K562 (cell line): ENCODE measurements around the gene CALM1. TPM values are rescaled to one million over a fixed set of nuclear protein-coding genes. Genes with fewer than 3 reads are reported as not detected.

Experiments used
- ATAC-seq: fragments of 200-7000 bp; cut with Tn5 transposase; 3 replicates; pipeline ENCODE4 v1.9.1; 2020; ENCODE audit warnings: moderate library complexity
- BruUV-seq: library from RNA; stranded (reverse); fragments of 400-500 nt; replicated peaks from 2 replicates; lab custom pipeline; 2021; lab: Mats Ljungman, UMichigan
- CTCF ChIA-PET: fragments of 300-600 bp; formaldehyde crosslinking; extraction: SDS; loops from one replicate; lab custom pipeline; 2021; ENCODE audit warnings: low intra/inter-chr PET ratio; lab: Yijun Ruan, JAX
- POLR2A ChIA-PET: fragments of 300-600, 350-650 bp; sonication (Branson Sonifier 250); formaldehyde crosslinking; extraction: SDS; loops from one replicate; lab custom pipeline; 2021; ENCODE audit warnings: antibody characterized with exemption, inconsistent platforms; lab: Yijun Ruan, JAX
- DNase-seq, 4 experiments: peaks; one replicate each; pipeline versions ENCODE4 v3.0.0 to v3.0.0-alpha.2; 2011 to 2018; ENCODE audit warnings: low spot score in 3 of 4, mixed read lengths in 3 of 4; ENCODE audit errors: extremely low read depth in 1 of 4
- FAIRE-seq: peaks from 2 replicates; lab custom pipeline; 2011; peaks lifted over from hg19 to GRCh38; lab: Jason Lieb, UNC
- H2AFZ ChIP-seq: 2 replicates; pipeline ENCODE4 v1.6.0; 2011; ENCODE audit warnings: low read depth, low read length, control low read depth, inconsistent platforms
- H3K27ac ChIP-seq: fragments of 200-600 bp; 3 replicates; pipeline ENCODE4 v1.8.0; 2011; ENCODE audit warnings: low read depth, mild to moderate bottlenecking, control low read depth, inconsistent platforms, low read length, moderate library complexity, mixed read lengths; ENCODE audit errors: extremely low read depth
- H3K27me3 ChIP-seq, 2 experiments: fragments of 300-600 bp in 1 of 2; 2 replicates in 1 of 2; 3 replicates in 1 of 2; pipeline versions ENCODE4 v1.6.0 to v1.8.0; 2011; ENCODE audit warnings: inconsistent platforms in 2 of 2, low read length in 2 of 2, mild to moderate bottlenecking in 1 of 2, mixed read lengths in 1 of 2, moderate library complexity in 1 of 2; ENCODE audit not compliant: control insufficient read depth in 2 of 2, insufficient read depth in 2 of 2
- H3K36me3 ChIP-seq: fragments of 300-600 bp; 3 replicates; pipeline ENCODE4 v1.8.0; 2011; ENCODE audit warnings: mild to moderate bottlenecking, low read length, inconsistent platforms; ENCODE audit not compliant: control insufficient read depth, insufficient read depth
- H3K4me1 ChIP-seq, 2 experiments: fragments of 200-600 bp in 1 of 2; replicated peaks in 1 of 2; 2 replicates in 1 of 2; 3 replicates in 1 of 2; pipeline versions ENCODE4 v1.5.1 to v1.8.0; 2011; ENCODE audit warnings: inconsistent platforms in 2 of 2, low read length in 2 of 2, mild to moderate bottlenecking in 1 of 2, mixed read lengths in 1 of 2, moderate library complexity in 1 of 2; ENCODE audit not compliant: control insufficient read depth in 2 of 2, insufficient read depth in 2 of 2
- H3K4me2 ChIP-seq: 2 replicates; pipeline ENCODE4 v1.6.1; 2011; ENCODE audit warnings: low read length, control low read depth, inconsistent platforms, mixed read lengths; ENCODE audit not compliant: insufficient read depth
- H3K4me3 ChIP-seq: fragments of 200-600 bp; sonication (generic), shearing (Covaris generic); 2 replicates; pipeline ENCODE4 v1.5.1; 2016; ENCODE audit warnings: control low read depth, inconsistent platforms
- H3K79me2 ChIP-seq: fragments of 200-600 bp; 3 replicates; pipeline ENCODE4 v1.8.0; 2011; ENCODE audit warnings: low read length, inconsistent platforms; ENCODE audit not compliant: control insufficient read depth, insufficient read depth
- H3K9ac ChIP-seq, 2 experiments: 2 replicates each; pipeline versions ENCODE4 v1.6.0 to v1.6.1; 2011; ENCODE audit warnings: low read depth in 2 of 2, low read length in 2 of 2, control low read depth in 1 of 2, inconsistent platforms in 1 of 2, mild to moderate bottlenecking in 1 of 2, mixed read lengths in 1 of 2; ENCODE audit not compliant: insufficient read depth in 1 of 2
- H3K9me1 ChIP-seq: one replicate; pipeline ENCODE4 v1.6.0; 2011; ENCODE audit warnings: inconsistent platforms, mild to moderate bottlenecking, low read length, moderate library complexity; ENCODE audit not compliant: control insufficient read depth, insufficient read depth
- H3K9me3 ChIP-seq: replicated peaks from 2 replicates; pipeline ENCODE4 v1.5.1; 2011; ENCODE audit warnings: low read depth, low read length, inconsistent platforms; ENCODE audit not compliant: control insufficient read depth, insufficient read depth
- H4K20me1 ChIP-seq: replicated peaks from 2 replicates; pipeline ENCODE4 v1.6.1; 2011; ENCODE audit warnings: low read length, inconsistent platforms, mixed read lengths; ENCODE audit not compliant: control insufficient read depth, insufficient read depth
- BHLHE40 ChIP-seq: IDR thresholded peaks from 2 replicates; pipeline ENCODE4 v1.6.1; 2011; ENCODE audit warnings: low read length, improper control_type of control experiment
- CBX1 ChIP-seq: sonication (generic); IDR thresholded peaks from 2 replicates; pipeline ENCODE4 v1.6.1; 2016; ENCODE audit warnings: antibody characterized with exemption, low read depth, mild to moderate bottlenecking
- CREM ChIP-seq: IDR thresholded peaks from 2 replicates; pipeline ENCODE4 v1.6.1; 2014; ENCODE audit warnings: antibody characterized with exemption, low read depth
- JUND ChIP-seq, 2 experiments: IDR thresholded peaks; 2 replicates in 1 of 2; 3 replicates in 1 of 2; pipeline ENCODE4 v1.6.1; 2011; ENCODE audit warnings: borderline replicate concordance in 2 of 2, low read depth in 2 of 2, low read length in 2 of 2, improper control_type of control experiment in 1 of 2, missing biosample characterization in 1 of 2, missing genetic modification characterization in 1 of 2, missing genetic modification reagents in 1 of 2
- MEIS2 ChIP-seq: fragments of 450-650 bp; IDR thresholded peaks from 2 replicates; pipeline ENCODE4 v1.6.1; 2014; ENCODE audit warnings: mild to moderate bottlenecking; ENCODE audit not compliant: partially characterized antibody
- MTA3 ChIP-seq: fragments of 450-650 bp; formaldehyde crosslinking; IDR thresholded peaks from 2 replicates; pipeline ENCODE4 v1.6.1; 2017; ENCODE audit warnings: mild to moderate bottlenecking, borderline replicate concordance
- PKNOX1 ChIP-seq: fragments of 450-650 bp; IDR thresholded peaks from 2 replicates; pipeline ENCODE4 v1.6.1; 2016
- RBFOX2 ChIP-seq: fragments of 200-400 bp; formaldehyde crosslinking; IDR thresholded peaks from 2 replicates; pipeline ENCODE4 v1.6.1; 2017; ENCODE audit warnings: low read depth, mild to moderate bottlenecking, low read length, moderate library complexity
- SP1 ChIP-seq: sonication (generic); formaldehyde crosslinking; IDR thresholded peaks from 2 replicates; pipeline ENCODE4 v1.8.1; 2022; ENCODE audit warnings: mild to moderate bottlenecking, missing genetic modification reagents
- ZNF507 ChIP-seq: conservative IDR thresholded peaks from 2 replicates; pipeline ENCODE4 v1.6.1; 2017; ENCODE audit warnings: missing genetic modification characterization, missing compliant biosample characterization
- ZNF740 ChIP-seq, 3 experiments: fragments of 200-800 bp in 1 of 3; sonication (Bioruptor generic) in 1 of 3; sonication (generic) in 1 of 3; formaldehyde crosslinking in 1 of 3; IDR thresholded peaks; 2 replicates each; pipeline versions ENCODE4 v1.6.1 to v1.8.0; 2016 to 2022; ENCODE audit warnings: mild to moderate bottlenecking in 2 of 3, missing compliant biosample characterization in 2 of 3, missing genetic modification characterization in 2 of 3, missing genetic modification reagents in 1 of 3
- WGBS: fragments of 100-300 bp; shearing (Covaris generic); methylation state at CpG from one replicate; pipeline ENCODE4 v1.1.6; 2016; ENCODE audit warnings: low coverage, mixed read lengths; ENCODE audit not compliant: insufficient coverage; ENCODE audit errors: missing lambda C conversion rate; 5-methylcytosine and 5-hydroxymethylcytosine counted together
- in situ Hi-C: fragments of 300-500 bp; cut with MboI; formaldehyde crosslinking; loops from 4 replicates; pipeline ENCODE4 v1.15.0; 2018; ENCODE audit warnings: inconsistent platforms, mixed read lengths
- intact Hi-C: fragments of 100-400 bp; cut with micrococcal nuclease; formaldehyde crosslinking; loops from 2 replicates; pipeline ENCODE4 v1.14.2; 2022
- polyA plus RNA-seq, 8 experiments: library from polyadenylated mRNA; depleted of rRNA in 4 of 8; stranded (reverse) in 5 of 8; unstranded in 3 of 8; fragments of >200 nt; fragmentation: Nextera tagmentation in 2 of 8; fragmentation: Illumina TruSeq in 1 of 8; extraction: Ambion mirVana in 2 of 8; extraction: Trizol in 1 of 8; gene quantifications; 2 replicates each; pipeline versions ENCODE4 v1.2.1 to v1.2.3, GENCODE V29; 2011 to 2014; ENCODE audit warnings: inconsistent platforms in 1 of 8, missing spikeins in 1 of 8
- total RNA-seq, 7 experiments: library from RNA; depleted of rRNA in 6 of 7; stranded (reverse); fragments of >200 nt in 6 of 7; fragmentation: Illumina TruSeq in 2 of 7; extraction: Trizol in 2 of 7; gene quantifications; 2 replicates each; pipeline versions ENCODE4 v1.2.1 to v1.2.3, GENCODE V29; 2011 to 2021; ENCODE audit warnings: low replicate concordance in 1 of 7
- TF ChIP-seq, protein P1 (sequence below), 2 experiments: IDR thresholded peaks; 2 replicates each; pipeline ENCODE4 v1.6.1; 2011; ENCODE audit warnings: borderline replicate concordance in 1 of 2, control low read depth in 1 of 2, low read depth in 1 of 2, low read length in 1 of 2, mild to moderate bottlenecking in 1 of 2, mixed read lengths in 1 of 2, moderate library complexity in 1 of 2; ENCODE audit not compliant: insufficient read depth in 1 of 2, insufficient read length in 1 of 2, poor library complexity in 1 of 2, severe bottlenecking in 1 of 2; ENCODE audit errors: extremely low read depth in 1 of 2
- TF ChIP-seq, protein P2 (sequence below): sonication (generic); formaldehyde crosslinking; IDR thresholded peaks from 2 replicates; pipeline ENCODE4 v1.9.0; 2022; ENCODE audit warnings: mild to moderate bottlenecking, missing genetic modification reagents

Gene CALM1
- total and polyA plus RNA-seq, 9 of the 15 experiments (the other 6 are each of a cell fraction or from before 2014, with no cell fraction given): 48.0 to 269 (median 158) TPM

GRCh38 chr14:90398315-90398839, 1.5 kb downstream of the CALM1 start:
- Histone ChIP-seq H3K27ac (peak overlapping the region; percentile 60; the same call in 2 of the 3 replicates), H3K36me3 (peaks cover 36% of the 10 kb centered on the region), H3K4me1 (peaks cover 6 to 14% of the 10 kb centered on the region in 2 experiments; a peak in 4 of 5 replicates), H3K9ac (peak overlapping the region; percentile 51 to 96), H3K9me1 (no peaks in the 10 kb centered on the region), H3K9me3 (no peaks in the 10 kb centered on the region), H4K20me1 (no peaks in the 10 kb centered on the region; the same call in none of the 2 replicates), H3K79me2 (peaks cover 32% of the 10 kb centered on the region), H3K27me3 (no peaks in the 10 kb centered on the region), H2AFZ (peak overlapping the region; percentile 40; the same call in 1 of the 2 replicates), H3K4me3 (peak overlapping the region; percentile 79), H3K4me2 (peak overlapping the region; percentile 90)
- ChIA-PET POLR2A (no interaction called here), CTCF (interaction anchor here (2.8 kb wide), 1 partner anchor 299 kb away, joined by 15 read pairs; no protein-coding TSS in a partner anchor)
- peak; percentile 74 for FAIRE-seq
- no TSS peak for BruUV-seq
- 3% methylated on average over 16 of the region's 35 CpGs for WGBS
- intact Hi-C loops (loop anchor here (2.0 to 5.0 kb wide), 2 partner anchors 96 to 118 kb away; no protein-coding TSS in a partner anchor), in situ Hi-C loops (no loop called here)
- ATAC-seq: peak; percentile 15
- DNase-seq: peak in 2 of 4 experiments; percentile 21 to 43
- TF ChIP-seq JUND (IDR thresholded peaks at IDR 0.05; ENCODE audit: borderline replicate concordance, low read depth, low read length): 0 out of 2 replicates have a peak, but pooled peaks have one; percentile 5
- no peak for TF ChIP-seq JUND (tag; IDR thresholded peaks at IDR 0.05; ENCODE audit: borderline replicate concordance, low read depth, low read length)
- TF ChIP-seq, protein P1, sequence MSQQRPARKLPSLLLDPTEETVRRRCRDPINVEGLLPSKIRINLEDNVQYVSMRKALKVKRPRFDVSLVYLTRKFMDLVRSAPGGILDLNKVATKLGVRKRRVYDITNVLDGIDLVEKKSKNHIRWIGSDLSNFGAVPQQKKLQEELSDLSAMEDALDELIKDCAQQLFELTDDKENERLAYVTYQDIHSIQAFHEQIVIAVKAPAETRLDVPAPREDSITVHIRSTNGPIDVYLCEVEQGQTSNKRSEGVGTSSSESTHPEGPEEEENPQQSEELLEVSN (IDR thresholded peaks at IDR 0.05; ENCODE audit: borderline replicate concordance in 1 of 2, extremely low read depth in 1 of 2, insufficient read depth in 1 of 2, insufficient read length in 1 of 2, low read depth in 1 of 2, low read length in 1 of 2, poor library complexity in 1 of 2, severe bottlenecking in 1 of 2): peak in 1 of 2 experiments; percentile 6
- TF ChIP-seq MTA3: 0 out of 2 replicates have a peak, but pooled peaks have one; percentile 20
- TF ChIP-seq CREM: 0 out of 2 replicates have a peak, but pooled peaks have one; percentile 1
- TF ChIP-seq, protein P2, sequence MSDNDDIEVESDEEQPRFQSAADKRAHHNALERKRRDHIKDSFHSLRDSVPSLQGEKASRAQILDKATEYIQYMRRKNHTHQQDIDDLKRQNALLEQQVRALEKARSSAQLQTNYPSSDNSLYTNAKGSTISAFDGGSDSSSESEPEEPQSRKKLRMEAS (CRISPR knock-in tag): peak; percentile 51; the same call in 1 of the 2 replicates
- TF ChIP-seq RBFOX2: peak; percentile 67
- 0 out of 2 replicates have a peak, but pooled peaks have one; percentile 17 for TF ChIP-seq BHLHE40
- peak; percentile 49 for TF ChIP-seq MEIS2
- TF ChIP-seq ZNF507 (tag): no peak
- TF ChIP-seq SP1 (CRISPR knock-in tag): 0 out of 2 replicates have a peak, but pooled peaks have one; percentile 22
- TF ChIP-seq CBX1: no peak
- TF ChIP-seq ZNF740 (CRISPR knock-in tag; IDR thresholded peaks at IDR 0.05): peak; percentile 88; the same call in 1 of the 2 replicates
- no peak for TF ChIP-seq ZNF740 (tag; IDR thresholded peaks at IDR 0.05)
- TF ChIP-seq PKNOX1: peak; percentile 41; the same call in 1 of the 2 replicates
